HG03135 (cell line): ENCODE results near the gene HMGCS2.
"Not testable (repeated sequence)": the region's sequence is repeated elsewhere in the genome, so short reads cannot be mapped to it uniquely, and the experiment has no call there.

ENCODE experiments used
- ATAC-seq: cut with Tn5 transposase; IDR thresholded peaks from one replicate; pipeline ENCODE4 v1.9.1; 2021; ENCODE audit warnings: mild to moderate bottlenecking, moderate library complexity; ENCODE audit not compliant: unreplicated experiment

The HMGCS2 gene

GRCh38 chr1:119790451-119791198 lies 21.9 kb upstream of the HMGCS2 start:
- ATAC-seq = no peak

- no peak for ATAC-seq
Observed at GRCh38 chr1:119787776-119788175, 19.1 kb upstream of the HMGCS2 start.

GRCh38 chr1:119786473-119787050 lies 17.9 kb upstream of the HMGCS2 start:
- not testable (repeated sequence) for ATAC-seq

- ATAC-seq = not testable (repeated sequence)
Observed at GRCh38 chr1:119786046-119786445, 17.3 kb upstream of the HMGCS2 start.

- ATAC-seq = no peak
Observed at GRCh38 chr1:119784191-119784781, 15.6 kb upstream of the HMGCS2 start.

- no peak for ATAC-seq
Observed at GRCh38 chr1:119783354-119784185, 14.9 kb upstream of the HMGCS2 start.

- ATAC-seq = no peak
Observed at GRCh38 chr1:119782631-119783325, 14.1 kb upstream of the HMGCS2 start.

- ATAC-seq = no peak
Observed at GRCh38 chr1:119781434-119782210, 12.9 kb upstream of the HMGCS2 start.

GRCh38 chr1:119779869-119780356 lies 11.2 kb upstream of the HMGCS2 start:
- ATAC-seq = no peak

- ATAC-seq = no peak
Observed at GRCh38 chr1:119778886-119779560, 10.3 kb upstream of the HMGCS2 start.

GRCh38 chr1:119778359-119778758 lies 9.7 kb upstream of the HMGCS2 start:
- ATAC-seq = no peak

GRCh38 chr1:119774746-119775490 lies 6.2 kb upstream of the HMGCS2 start:
- ATAC-seq = no peak

- no peak for ATAC-seq
Observed at GRCh38 chr1:119773711-119774241, 5.1 kb upstream of the HMGCS2 start.

- no peak for ATAC-seq
Observed at GRCh38 chr1:119772298-119772697, 3.6 kb upstream of the HMGCS2 start.

GRCh38 chr1:119771770-119772169 lies 3.1 kb upstream of the HMGCS2 start:
- ATAC-seq = no peak

- no peak for ATAC-seq
Observed at GRCh38 chr1:119771016-119771415, 2.3 kb upstream of the HMGCS2 start.

- no peak for ATAC-seq
Observed at GRCh38 chr1:119767486-119767885, 1.2 kb downstream of the HMGCS2 start.

GRCh38 chr1:119766374-119766794 lies 2.3 kb downstream of the HMGCS2 start:
- ATAC-seq = no peak
